ENCODE results near the gene UXS1. TPM values are rescaled to one million over a fixed set of nuclear protein-coding genes. Genes with fewer than 3 reads are reported as not detected.
A peak's percentile ranks its signal among the peaks of the same experiment; 100 is the strongest.

The UXS1 gene
- total RNA-seq, 2 donors from 2014 or later: 43.0 to 44.6 TPM

- H3K36me3 Mint-ChIP-seq (ENCODE audit: low read depth): peaks cover 38% of the 10 kb centered on the region
- H3K9me3 Mint-ChIP-seq: no peaks in the 10 kb centered on the region
- 80 to 81% methylated on average over 9 of the region's 9 CpGs for WGBS, 2 experiments (ENCODE audit: insufficient coverage in 1 of 2, insufficient read length in 1 of 2)
- H3K27ac Mint-ChIP-seq: no peak overlapping the region
- Histone ChIP-seq H3K27me3 (ENCODE audit: control insufficient read depth, insufficient read depth, low read length, poor library complexity, severe bottlenecking) (no peaks in the 10 kb centered on the region), H3K36me3 (ENCODE audit: control insufficient read depth, insufficient read depth, low read length) (peaks cover 43% of the 10 kb centered on the region), H3K9me3 (ENCODE audit: control insufficient read depth, low read length) (no peaks in the 10 kb centered on the region), H3K4me1 (ENCODE audit: control insufficient read depth, insufficient read depth, low read length) (no peaks in the 10 kb centered on the region), H3K27ac (ENCODE audit: low read depth, low read length) (no peak overlapping the region), H3K9ac (ENCODE audit: extremely low read depth, low read length, poor library complexity, severe bottlenecking) (no peak overlapping the region), H3K4me3 (ENCODE audit: low read length) (no peak overlapping the region)
- peaks cover 8% of the 10 kb centered on the region for H3K4me1 Mint-ChIP-seq
- TF ChIP-seq CTCF (conservative IDR thresholded peaks at IDR 0.05): no peak
- no peak for DNase-seq
- H3K4me3 Mint-ChIP-seq: no peak overlapping the region
- no peaks in the 10 kb centered on the region for H3K27me3 Mint-ChIP-seq (ENCODE audit: insufficient read depth)
These were observed 95.4 kb downstream of the UXS1 start for GRCh38 chr2:106098664-106099063.

GRCh38 chr2:106098081-106098480 lies 96.0 kb downstream of the UXS1 start:
- H3K9me3 ChIP-seq (ENCODE audit: control insufficient read depth, low read length): no peaks in the 10 kb centered on the region
- no peak overlapping the region for H3K27ac ChIP-seq (ENCODE audit: low read depth, low read length)
- no peak overlapping the region for H3K4me3 ChIP-seq (ENCODE audit: low read length)
- Mint-ChIP-seq H3K4me1 (peaks cover 8% of the 10 kb centered on the region), H3K9me3 (no peaks in the 10 kb centered on the region), H3K4me3 (no peak overlapping the region), H3K27ac (no peak overlapping the region), H3K36me3 (ENCODE audit: low read depth) (peaks cover 43% of the 10 kb centered on the region), H3K27me3 (ENCODE audit: insufficient read depth) (no peaks in the 10 kb centered on the region)
- no peak overlapping the region for H3K9ac ChIP-seq (ENCODE audit: extremely low read depth, low read length, poor library complexity, severe bottlenecking)
- no peaks in the 10 kb centered on the region for H3K4me1 ChIP-seq (ENCODE audit: control insufficient read depth, insufficient read depth, low read length)
- WGBS, 2 experiments (ENCODE audit: insufficient coverage in 1 of 2, insufficient read length in 1 of 2): 71 to 75% methylated on average over 3 of the region's 3 CpGs
- no peaks in the 10 kb centered on the region for H3K27me3 ChIP-seq (ENCODE audit: control insufficient read depth, insufficient read depth, low read length, poor library complexity, severe bottlenecking)
- H3K36me3 ChIP-seq (ENCODE audit: control insufficient read depth, insufficient read depth, low read length): peaks cover 43% of the 10 kb centered on the region
- TF ChIP-seq CTCF (conservative IDR thresholded peaks at IDR 0.05): peak; percentile 79
- peak; percentile 78 for DNase-seq

GRCh38 chr2:106097038-106098000 lies 96.8 kb downstream of the UXS1 start:
- peak overlapping the region; percentile 49 for H3K27ac Mint-ChIP-seq

More at GRCh38 chr2:106097038-106098000, 96.8 kb downstream of the UXS1 start:
- no peaks in the 10 kb centered on the region for H3K27me3 ChIP-seq (ENCODE audit: control insufficient read depth, insufficient read depth, low read length, poor library complexity, severe bottlenecking)
- WGBS, 2 experiments (ENCODE audit: insufficient coverage in 1 of 2, insufficient read length in 1 of 2): 93 to 95% methylated on average over 16 to 26 of the region's 26 CpGs
- Mint-ChIP-seq H3K36me3 (ENCODE audit: low read depth) (peaks cover 47% of the 10 kb centered on the region), H3K4me1 (peaks cover 8% of the 10 kb centered on the region), H3K4me3 (no peak overlapping the region), H3K9me3 (no peaks in the 10 kb centered on the region), H3K27me3 (ENCODE audit: insufficient read depth) (no peaks in the 10 kb centered on the region)
- TF ChIP-seq CTCF (conservative IDR thresholded peaks at IDR 0.05): no peak
- peaks cover 43% of the 10 kb centered on the region for H3K36me3 ChIP-seq (ENCODE audit: control insufficient read depth, insufficient read depth, low read length)
- no peak overlapping the region for H3K27ac ChIP-seq (ENCODE audit: low read depth, low read length)
- H3K4me1 ChIP-seq (ENCODE audit: control insufficient read depth, insufficient read depth, low read length): no peaks in the 10 kb centered on the region
- no peak overlapping the region for H3K4me3 ChIP-seq (ENCODE audit: low read length)
- H3K9me3 ChIP-seq (ENCODE audit: control insufficient read depth, low read length): no peaks in the 10 kb centered on the region
- H3K9ac ChIP-seq (ENCODE audit: extremely low read depth, low read length, poor library complexity, severe bottlenecking): no peak overlapping the region
- no peak for DNase-seq

Measured in endodermal cell (in vitro differentiated cells).